NK-92 (cell line): ENCODE data around the gene GRM6.

Experiments
- DNase-seq: peaks from one replicate; lab custom pipeline; 2025; ENCODE audit not compliant: unreplicated experiment; lab: John Stamatoyannopoulos, UW

The GRM6 gene

GRCh38 chr5:178994580-178995340 is at the start of gene GRM6:
Gene GRM6, minus strand, starts transcription at chr5:178995320. Its CDS starts 376 bp downstream, at chr5:178994944.
- no peak for DNase-seq

GRCh38 chr5:179044765-179045164 is 49.6 kb upstream of the GRM6 start:
- no peak for DNase-seq

- DNase-seq: no peak
These were observed 38.0 kb upstream of the GRM6 start for GRCh38 chr5:179033004-179033580.

GRCh38 chr5:179023528-179024189 is 28.5 kb upstream of the GRM6 start, which contains the start of gene ZNF879:
Gene ZNF879, plus strand, starts transcription at chr5:179023804. Its CDS starts 1,201 bp downstream, at chr5:179025005.
- DNase-seq: peak; percentile 17

GRCh38 chr5:179008667-179009066 is 13.5 kb upstream of the GRM6 start:
- no peak for DNase-seq

- DNase-seq: no peak
These were observed 11.4 kb upstream of the GRM6 start for GRCh38 chr5:179006564-179006963.

- DNase-seq: no peak
These were observed 3.3 kb upstream of the GRM6 start for GRCh38 chr5:178998441-178998840.

- no peak for DNase-seq
These were observed 2.1 kb upstream of the GRM6 start for GRCh38 chr5:178997191-178997590.

- DNase-seq: no peak
These were observed 1.0 kb upstream of the GRM6 start for GRCh38 chr5:178996156-178996555.

GRCh38 chr5:178995341-178995690 is 196 bp upstream of the GRM6 start:
- no peak for DNase-seq

- no peak for DNase-seq
These were observed 1.1 kb downstream of the GRM6 start for GRCh38 chr5:178993955-178994579.

- no peak for DNase-seq
These were observed 1.8 kb downstream of the GRM6 start for GRCh38 chr5:178993236-178993765.

- DNase-seq: no peak
These were observed 2.7 kb downstream of the GRM6 start for GRCh38 chr5:178992291-178992895.

- DNase-seq: no peak
These were observed 3.7 kb downstream of the GRM6 start for GRCh38 chr5:178991190-178992145.

- no peak for DNase-seq
These were observed 4.6 kb downstream of the GRM6 start for GRCh38 chr5:178990491-178990890.

GRCh38 chr5:178989311-178989710 is 5.8 kb downstream of the GRM6 start:
- DNase-seq: no peak

- DNase-seq: no peak
These were observed 6.5 kb downstream of the GRM6 start for GRCh38 chr5:178988436-178989220.

- DNase-seq: no peak
These were observed 8.7 kb downstream of the GRM6 start for GRCh38 chr5:178986326-178986960.
